GM12878 (cell line): Measurements from ENCODE around the gene PLCB4. TPM values are rescaled to one million over a fixed set of nuclear protein-coding genes. Genes with fewer than 3 reads are reported as not detected.

ENCODE experiments used
- ATAC-seq: fragments of 200-7000 bp; cut with Tn5 transposase; 3 replicates; pipeline ENCODE4 v1.9.1; 2020; ENCODE audit warnings: mild to moderate bottlenecking, moderate library complexity
- BruUV-seq: library from RNA; stranded (reverse); fragments of 400-500 nt; replicated peaks from 2 replicates; lab custom pipeline; 2021; lab: Mats Ljungman, UMichigan
- CTCF ChIA-PET: fragments of 300-600 bp; sonication (Branson Sonifier 250); formaldehyde crosslinking; extraction: SDS; loops from one replicate; lab custom pipeline; 2021; ENCODE audit warnings: inconsistent platforms; lab: Yijun Ruan, JAX
- POLR2A ChIA-PET: fragments of 350-600 bp; formaldehyde crosslinking; extraction: SDS; loops from one replicate; lab custom pipeline; 2021; ENCODE audit warnings: inconsistent platforms; lab: Charles Lee
- RAD21 ChIA-PET: fragments of 300-600 bp; sonication (Branson Sonifier 250); formaldehyde crosslinking; loops from one replicate; lab custom pipeline; 2023; ENCODE audit warnings: antibody characterized with exemption; ENCODE audit not compliant: unreplicated experiment; lab: Charles Lee
- SMC1A ChIA-PET: fragments of 300-600 bp; sonication (Branson Sonifier 250); formaldehyde crosslinking; loops from one replicate; lab custom pipeline; 2023; ENCODE audit not compliant: unreplicated experiment, uncharacterized antibody; lab: Charles Lee
- DNase-seq: peaks from one replicate; pipeline ENCODE4 v3.0.0-alpha.2; 2011; ENCODE audit warnings: low read depth, low spot score
- FAIRE-seq: peaks from 3 replicates; lab custom pipeline; 2011; peaks lifted over from hg19 to GRCh38; lab: Jason Lieb, UNC
- H2AFZ ChIP-seq: 2 replicates; pipeline ENCODE4 v1.6.0; 2011; ENCODE audit warnings: low read depth, low read length, control low read depth; ENCODE audit not compliant: control insufficient read depth
- H3K27ac ChIP-seq: 2 replicates; pipeline ENCODE4 v1.5.1; 2011; ENCODE audit warnings: control low read depth; ENCODE audit not compliant: control insufficient read depth, insufficient read depth
- H3K27me3 ChIP-seq, 2 experiments: replicated peaks in 1 of 2; 2 replicates each; pipeline versions ENCODE4 v1.6.0 to v1.6.1; 2011; ENCODE audit warnings: low read length in 1 of 2; ENCODE audit not compliant: control insufficient read depth in 2 of 2, insufficient read depth in 2 of 2
- H3K36me3 ChIP-seq, 2 experiments: 2 replicates each; pipeline ENCODE4 v1.5.1; 2011; ENCODE audit warnings: low read length in 1 of 2; ENCODE audit not compliant: control insufficient read depth in 2 of 2, insufficient read depth in 2 of 2
- H3K4me1 ChIP-seq: 2 replicates; pipeline ENCODE4 v1.6.1; 2011; ENCODE audit warnings: mild to moderate bottlenecking, low read length, moderate library complexity, mixed read lengths; ENCODE audit not compliant: control insufficient read depth, insufficient read depth
- H3K4me2 ChIP-seq: 2 replicates; pipeline ENCODE4 v1.6.0; 2011; ENCODE audit warnings: control low read depth; ENCODE audit not compliant: control insufficient read depth, insufficient read depth
- H3K4me3 ChIP-seq: fragments of 200-600 bp; sonication (generic); 2 replicates; pipeline ENCODE4 v1.5.1; 2016
- H3K79me2 ChIP-seq: 2 replicates; pipeline ENCODE4 v1.6.0; 2011; ENCODE audit warnings: low read length; ENCODE audit not compliant: control insufficient read depth, insufficient read depth
- H3K9ac ChIP-seq: 2 replicates; pipeline ENCODE4 v1.8.0; 2011; ENCODE audit warnings: low read length, control low read depth, mixed read lengths; ENCODE audit not compliant: control insufficient read depth, insufficient read depth
- H3K9me3 ChIP-seq: replicated peaks from 3 replicates; pipeline ENCODE4 v1.5.1; 2011; ENCODE audit warnings: mild to moderate bottlenecking, low read length; ENCODE audit not compliant: control insufficient read depth, insufficient read depth
- H4K20me1 ChIP-seq: 2 replicates; pipeline ENCODE4 v1.6.0; 2011; ENCODE audit not compliant: control insufficient read depth, insufficient read depth
- BCL11A ChIP-seq: IDR thresholded peaks from 2 replicates; pipeline ENCODE4 v1.6.1; 2011; ENCODE audit warnings: low read depth, low read length
- BHLHE40 ChIP-seq, 2 experiments: fragments of 450-650 bp in 1 of 2; IDR thresholded peaks; 2 replicates each; pipeline ENCODE4 v1.6.1; 2011 to 2017; ENCODE audit warnings: low read depth in 2 of 2, borderline replicate concordance in 1 of 2, improper control_type of control experiment in 1 of 2, low read length in 1 of 2, mild to moderate bottlenecking in 1 of 2
- MTA2 ChIP-seq: fragments of 450-650 bp; IDR thresholded peaks from 2 replicates; pipeline ENCODE4 v1.6.1; 2016; ENCODE audit warnings: low read depth, mild to moderate bottlenecking, moderate library complexity
- SPI1 ChIP-seq: IDR thresholded peaks from 2 replicates; pipeline ENCODE4 v1.6.1; 2011; ENCODE audit warnings: low read depth, mild to moderate bottlenecking, low read length, moderate library complexity, borderline replicate concordance; ENCODE audit not compliant: insufficient read depth
- TBL1XR1 ChIP-seq: IDR thresholded peaks from 2 replicates; pipeline ENCODE4 v1.6.1; 2012; ENCODE audit warnings: low read depth, low read length, improper control_type of control experiment
- ZBTB40 ChIP-seq: fragments of 450-650 bp; IDR thresholded peaks from 2 replicates; pipeline ENCODE4 v1.6.1; 2016; ENCODE audit warnings: mild to moderate bottlenecking, moderate library complexity, borderline replicate concordance
- ZNF592 ChIP-seq: fragments of 450-650 bp; IDR thresholded peaks from 2 replicates; pipeline ENCODE4 v1.6.1; 2017; ENCODE audit warnings: mild to moderate bottlenecking, moderate library complexity
- ZNF687 ChIP-seq: fragments of 450-650 bp; IDR thresholded peaks from 2 replicates; pipeline ENCODE4 v1.6.1; 2017; ENCODE audit warnings: mild to moderate bottlenecking, moderate library complexity
- WGBS: methylation state at CpG from one replicate; pipeline ENCODE4 v1.1.6; 2016; ENCODE audit warnings: low lambda C conversion rate; ENCODE audit not compliant: insufficient replicate concordance, insufficient coverage; ENCODE audit errors: missing lambda C conversion rate; 5-methylcytosine and 5-hydroxymethylcytosine counted together
- in situ Hi-C: fragments of 300-500 bp; cut with MboI; formaldehyde crosslinking; loops from 9 replicates; pipeline ENCODE4 v1.14.3; 2018; ENCODE audit warnings: mixed read lengths
- intact Hi-C: fragments of 100-400 bp; cut with micrococcal nuclease; formaldehyde crosslinking; loops from one replicate; pipeline ENCODE4 v1.14.2; 2022; ENCODE audit not compliant: unreplicated experiment
- polyA plus RNA-seq, 11 experiments: library from polyadenylated mRNA; depleted of rRNA in 4 of 11; unstranded in 6 of 11; stranded (reverse) in 5 of 11; fragments of >200 nt; fragmentation: Nextera tagmentation in 4 of 11; fragmentation: Illumina TruSeq in 1 of 11; extraction: Ambion mirVana in 4 of 11; extraction: Trizol in 1 of 11; gene quantifications; 1 replicate in 1 of 11; 2 replicates in 10 of 11; pipeline versions ENCODE4 v1.2.1 to v1.2.3, GENCODE V29; 2011 to 2016; ENCODE audit warnings: inconsistent platforms in 2 of 11, missing spikeins in 2 of 11, low read depth in 1 of 11
- total RNA-seq, 4 experiments: library from RNA; depleted of rRNA in 3 of 4; stranded (reverse); fragments of >200 nt in 3 of 4; fragmentation: Illumina TruSeq in 1 of 4; extraction: Trizol in 1 of 4; gene quantifications; 2 replicates each; pipeline versions ENCODE4 v1.2.1 to v1.2.3, GENCODE V29; 2013 to 2021

Gene PLCB4
- total and polyA plus RNA-seq, 10 of the 15 experiments (the other 5 are each of a cell fraction or from before 2014, with no cell fraction given) = not detected

- H2AFZ ChIP-seq = no peak overlapping the region
- FAIRE-seq (no peak), DNase-seq (peak; percentile 72), ATAC-seq (peak; percentile 79)
- H3K79me2 ChIP-seq = no peaks in the 10 kb centered on the region
- intact Hi-C loops (no loop called here), in situ Hi-C loops (no loop called here)
- RAD21 ChIA-PET = no interaction called here
- no peak overlapping the region for H3K9ac ChIP-seq
- H3K4me2 ChIP-seq = no peak overlapping the region
- SMC1A ChIA-PET = no interaction called here
- POLR2A ChIA-PET = no interaction called here
- no peaks in the 10 kb centered on the region for H3K27me3 ChIP-seq
- H4K20me1 ChIP-seq = no peaks in the 10 kb centered on the region
- CTCF ChIA-PET = interaction anchor here (0.7 kb wide), 1 partner anchor 26 kb away, joined by 3 read pairs; no protein-coding TSS in a partner anchor
- no peak overlapping the region for H3K27ac ChIP-seq
- peaks cover 5% of the 10 kb centered on the region; the same call in 2 of the 3 replicates for H3K9me3 ChIP-seq
- no peak overlapping the region for H3K4me3 ChIP-seq
- WGBS = 13% methylated on average over 3 of the region's 3 CpGs
- no peaks in the 10 kb centered on the region for H3K36me3 ChIP-seq
- BruUV-seq = no TSS peak
- H3K4me1 ChIP-seq = 0 out of 2 replicates have a peak, but pooled peaks cover 3% of the 10 kb centered on the region
- TF ChIP-seq ZNF687 (no peak), SPI1 (peak; percentile 58; the same call in 1 of the 2 replicates), BCL11A (peak; percentile 45; the same call in 1 of the 2 replicates), BHLHE40 (IDR thresholded peaks at IDR 0.05; ENCODE audit: borderline replicate concordance in 1 of 2, low read depth in 2 of 2, low read length in 1 of 2) (0 out of 4 replicates have a peak, but pooled peaks of 1 of the 2 experiments have one; percentile 8), ZBTB40 (peak; percentile 63; the same call in 1 of the 2 replicates), ZNF592 (no peak), TBL1XR1 (0 out of 2 replicates have a peak, but pooled peaks have one; percentile 27), MTA2 (peak; percentile 41; the same call in 1 of the 2 replicates)
These were observed 373.1 kb downstream of the PLCB4 start for GRCh38 chr20:9441948-9442347.
